ENCODE data around the gene PRKCH. TPM values are rescaled to one million over a fixed set of nuclear protein-coding genes. Genes with fewer than 3 reads are reported as not detected.
"Not testable (repeated sequence)": the region's sequence is repeated elsewhere in the genome, so short reads cannot be mapped to it uniquely, and the experiment has no call there.

The PRKCH gene
- total RNA-seq, 1 experiment from 2014 or later, result 170 TPM

DNA sequence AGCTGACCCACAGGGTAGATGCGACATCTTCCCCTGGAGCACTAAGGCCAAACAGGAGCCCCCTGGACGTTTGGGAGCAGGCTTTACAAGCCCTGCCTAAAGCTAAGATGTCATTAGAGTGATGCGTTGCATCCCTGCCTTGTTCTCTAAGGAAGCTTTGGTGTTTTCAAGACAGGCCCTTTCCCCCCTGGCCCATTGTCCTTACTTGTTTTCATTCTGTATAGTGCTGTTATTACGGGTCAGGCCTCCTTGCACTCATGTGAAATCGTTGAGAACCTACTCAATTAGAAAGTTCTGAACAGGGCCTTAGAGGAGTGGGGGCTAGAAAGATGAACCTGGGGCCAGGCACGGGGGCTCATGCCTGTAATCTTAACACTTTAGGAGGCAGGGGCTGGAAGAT is 1.7 kb upstream of the PRKCH start:
- Histone ChIP-seq H3K9me3 (ENCODE audit: low read length) (no peaks in the 10 kb centered on the region), H3K9ac (ENCODE audit: low read length) (no peak overlapping the region), H3F3A (ENCODE audit: low read length, unreplicated experiment) (no peaks in the 10 kb centered on the region), H3K4me2 (ENCODE audit: low read length) (no peak overlapping the region), H3K36me3 (ENCODE audit: low read depth, low read length) (no peaks in the 10 kb centered on the region), H3K27ac (ENCODE audit: low read length) (no peak overlapping the region), H4K20me1 (ENCODE audit: low read length) (peaks cover 12% of the 10 kb centered on the region; the same call in 1 of the 2 replicates), H3K9me2 (replicated peaks; ENCODE audit: low read length) (no peaks in the 10 kb centered on the region), H3K4me1 (ENCODE audit: insufficient read depth, low read length) (peaks cover 23% of the 10 kb centered on the region), H3K4me3 (ENCODE audit: low read length) (no peak overlapping the region), H2AFZ (ENCODE audit: low read length) (no peak overlapping the region), H3K27me3 (ENCODE audit: low read length) (no peaks in the 10 kb centered on the region), H3K79me2 (ENCODE audit: low read length) (peaks cover 20% of the 10 kb centered on the region)
- no peak for DNase-seq
- intact Hi-C loops (cut with micrococcal nuclease), result loop anchor here (2.0 kb wide), 1 partner anchor 51 kb away; no protein-coding TSS in a partner anchor
- POLR2A ChIA-PET (ENCODE audit: unreplicated experiment), result no interaction called here
- ATAC-seq, result no peak
- TF ChIP-seq, protein P1, sequence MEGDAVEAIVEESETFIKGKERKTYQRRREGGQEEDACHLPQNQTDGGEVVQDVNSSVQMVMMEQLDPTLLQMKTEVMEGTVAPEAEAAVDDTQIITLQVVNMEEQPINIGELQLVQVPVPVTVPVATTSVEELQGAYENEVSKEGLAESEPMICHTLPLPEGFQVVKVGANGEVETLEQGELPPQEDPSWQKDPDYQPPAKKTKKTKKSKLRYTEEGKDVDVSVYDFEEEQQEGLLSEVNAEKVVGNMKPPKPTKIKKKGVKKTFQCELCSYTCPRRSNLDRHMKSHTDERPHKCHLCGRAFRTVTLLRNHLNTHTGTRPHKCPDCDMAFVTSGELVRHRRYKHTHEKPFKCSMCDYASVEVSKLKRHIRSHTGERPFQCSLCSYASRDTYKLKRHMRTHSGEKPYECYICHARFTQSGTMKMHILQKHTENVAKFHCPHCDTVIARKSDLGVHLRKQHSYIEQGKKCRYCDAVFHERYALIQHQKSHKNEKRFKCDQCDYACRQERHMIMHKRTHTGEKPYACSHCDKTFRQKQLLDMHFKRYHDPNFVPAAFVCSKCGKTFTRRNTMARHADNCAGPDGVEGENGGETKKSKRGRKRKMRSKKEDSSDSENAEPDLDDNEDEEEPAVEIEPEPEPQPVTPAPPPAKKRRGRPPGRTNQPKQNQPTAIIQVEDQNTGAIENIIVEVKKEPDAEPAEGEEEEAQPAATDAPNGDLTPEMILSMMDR (conservative IDR thresholded peaks at IDR 0.05; ENCODE audit: low read depth, low read length), result no peak
- no peak for TF ChIP-seq EZH2phosphoT487 (IDR thresholded peaks at IDR 0.05; ENCODE audit: borderline replicate concordance, low read length)
- TF ChIP-seq EZH2 (IDR thresholded peaks at IDR 0.05; ENCODE audit: low read length, unreplicated experiment), result no peak
- BruUV-seq (replicated peaks), result no TSS peak
- CTCF ChIA-PET, result no interaction called here

- CTCF ChIA-PET; H3K36me3 ChIP-seq (ENCODE audit: low read depth, low read length); H3K9me2 ChIP-seq (replicated peaks; ENCODE audit: low read length); H3K9me3 ChIP-seq (ENCODE audit: low read length); BruUV-seq (replicated peaks); H3K4me2 ChIP-seq (ENCODE audit: low read length); H2AFZ ChIP-seq (ENCODE audit: low read length); H3F3A ChIP-seq (ENCODE audit: low read length, unreplicated experiment); POLR2A ChIA-PET (ENCODE audit: unreplicated experiment); H3K27me3 ChIP-seq (ENCODE audit: low read length); H3K9ac ChIP-seq (ENCODE audit: low read length); DNase-seq; H3K4me3 ChIP-seq (ENCODE audit: low read length); ATAC-seq; H3K27ac ChIP-seq (ENCODE audit: low read length): not testable (repeated sequence)
- intact Hi-C loops (cut with micrococcal nuclease), result loop anchor here (2.0 kb wide), 1 partner anchor 51 kb away; no protein-coding TSS in a partner anchor
- H3K79me2 ChIP-seq (ENCODE audit: low read length), result peaks cover 24% of the 10 kb centered on the region
- peaks cover 23% of the 10 kb centered on the region for H3K4me1 ChIP-seq (ENCODE audit: insufficient read depth, low read length)
- peaks cover 12% of the 10 kb centered on the region; the same call in 1 of the 2 replicates for H4K20me1 ChIP-seq (ENCODE audit: low read length)
Observed at GRCh38 chr14:61320170-61320569, 1.2 kb upstream of the PRKCH start.

DNA sequence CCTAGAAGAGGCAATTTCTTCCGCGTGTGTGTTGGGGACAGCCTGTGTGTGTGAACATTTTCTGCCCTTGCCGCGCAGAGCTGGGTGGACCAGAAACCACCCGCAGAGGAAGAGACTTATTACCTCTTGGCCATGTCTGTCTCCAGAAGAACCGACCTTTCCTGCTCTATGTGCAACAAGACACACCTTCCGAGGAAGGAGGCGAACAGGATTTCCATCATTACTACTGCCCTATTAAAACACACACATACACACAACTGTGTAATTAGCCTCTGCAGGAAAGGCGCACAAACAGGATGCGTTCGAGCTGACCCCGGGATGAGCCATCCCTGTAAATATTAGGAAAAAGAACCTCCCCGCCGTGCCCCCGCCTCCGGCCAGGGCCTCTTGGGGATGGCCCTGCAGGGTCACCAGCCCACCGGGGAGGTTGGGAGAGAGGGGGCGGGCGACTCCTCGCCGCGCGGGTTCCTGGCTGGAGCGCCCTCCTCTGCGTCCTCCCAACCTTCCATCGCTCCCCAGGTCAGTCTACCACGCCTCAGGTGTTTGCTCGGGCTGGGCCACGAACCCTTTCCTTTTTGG is 484 bp upstream of the PRKCH start:
- TSS peak; percentile 29 for BruUV-seq (replicated peaks)
- Histone ChIP-seq H3K4me3 (ENCODE audit: low read length) (peak overlapping the region; percentile 72), H3F3A (ENCODE audit: low read length, unreplicated experiment) (no peaks in the 10 kb centered on the region), H3K79me2 (ENCODE audit: low read length) (peaks cover 32% of the 10 kb centered on the region), H3K9ac (ENCODE audit: low read length) (peak overlapping the region; percentile 76), H3K4me1 (ENCODE audit: insufficient read depth, low read length) (peaks cover 23% of the 10 kb centered on the region), H3K9me2 (replicated peaks; ENCODE audit: low read length) (no peaks in the 10 kb centered on the region), H3K36me3 (ENCODE audit: low read depth, low read length) (no peaks in the 10 kb centered on the region), H3K4me2 (ENCODE audit: low read length) (peak overlapping the region; percentile 82), H3K9me3 (ENCODE audit: low read length) (no peaks in the 10 kb centered on the region), H4K20me1 (ENCODE audit: low read length) (peaks cover 12% of the 10 kb centered on the region; the same call in 1 of the 2 replicates), H2AFZ (ENCODE audit: low read length) (peak overlapping the region; percentile 75), H3K27me3 (ENCODE audit: low read length) (no peaks in the 10 kb centered on the region), H3K27ac (ENCODE audit: low read length) (peak overlapping the region; percentile 44)
- no peak for TF ChIP-seq EZH2 (IDR thresholded peaks at IDR 0.05; ENCODE audit: low read length, unreplicated experiment)
- CTCF ChIA-PET, result interaction anchor here (1.4 kb wide), 1 partner anchor 35 kb away, joined by 5 read pairs; no protein-coding TSS in a partner anchor
- intact Hi-C loops (cut with micrococcal nuclease), result loop anchor here (1.0 to 2.0 kb wide), 4 partner anchors 24 to 67 kb away; no protein-coding TSS in a partner anchor
- ATAC-seq (peak; percentile 51), DNase-seq (peak; percentile 74)
- POLR2A ChIA-PET (ENCODE audit: unreplicated experiment), result interaction anchor here (0.5 to 1.0 kb wide), 7 partner anchors 12 to 685 kb away, joined by 3 to 11 read pairs (median 4); partner anchors contain the start of gene SNAPC1
